ENCODE measurements around the gene MAGEB17.

DNA sequence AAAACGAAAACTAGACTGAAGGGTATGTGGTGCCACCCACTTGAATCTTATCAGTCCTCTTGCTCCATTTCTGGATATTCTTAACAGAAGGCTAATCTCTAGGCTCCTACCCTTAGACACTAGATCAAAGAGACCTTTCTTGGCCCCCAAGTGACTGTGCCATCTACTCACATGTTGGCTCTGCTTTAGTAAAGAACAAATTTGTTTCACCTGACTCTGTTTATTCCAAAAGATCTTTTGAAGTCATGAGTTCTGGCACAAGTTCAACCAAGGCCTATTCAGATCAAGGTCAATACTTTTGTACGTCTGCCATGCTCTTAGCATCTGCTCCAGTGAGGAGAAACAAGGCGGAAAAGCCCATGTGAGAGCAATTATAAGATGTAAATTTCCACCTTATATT lies 37.3 kb downstream of the MAGEB17 start:
- TF ChIP-seq, protein P1, sequence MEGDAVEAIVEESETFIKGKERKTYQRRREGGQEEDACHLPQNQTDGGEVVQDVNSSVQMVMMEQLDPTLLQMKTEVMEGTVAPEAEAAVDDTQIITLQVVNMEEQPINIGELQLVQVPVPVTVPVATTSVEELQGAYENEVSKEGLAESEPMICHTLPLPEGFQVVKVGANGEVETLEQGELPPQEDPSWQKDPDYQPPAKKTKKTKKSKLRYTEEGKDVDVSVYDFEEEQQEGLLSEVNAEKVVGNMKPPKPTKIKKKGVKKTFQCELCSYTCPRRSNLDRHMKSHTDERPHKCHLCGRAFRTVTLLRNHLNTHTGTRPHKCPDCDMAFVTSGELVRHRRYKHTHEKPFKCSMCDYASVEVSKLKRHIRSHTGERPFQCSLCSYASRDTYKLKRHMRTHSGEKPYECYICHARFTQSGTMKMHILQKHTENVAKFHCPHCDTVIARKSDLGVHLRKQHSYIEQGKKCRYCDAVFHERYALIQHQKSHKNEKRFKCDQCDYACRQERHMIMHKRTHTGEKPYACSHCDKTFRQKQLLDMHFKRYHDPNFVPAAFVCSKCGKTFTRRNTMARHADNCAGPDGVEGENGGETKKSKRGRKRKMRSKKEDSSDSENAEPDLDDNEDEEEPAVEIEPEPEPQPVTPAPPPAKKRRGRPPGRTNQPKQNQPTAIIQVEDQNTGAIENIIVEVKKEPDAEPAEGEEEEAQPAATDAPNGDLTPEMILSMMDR (IDR thresholded peaks at IDR 0.05) = no peak
- TF ChIP-seq MXI1 (IDR thresholded peaks at IDR 0.05; ENCODE audit: low read depth, low read length) (no peak), RAD21 (IDR thresholded peaks at IDR 0.05; ENCODE audit: low read length) (no peak), POLR2AphosphoS5 (IDR thresholded peaks at IDR 0.05; ENCODE audit: low read depth, low read length) (no peak), EP300 (IDR thresholded peaks at IDR 0.05; ENCODE audit: borderline replicate concordance in 1 of 2, low read depth in 1 of 2, low read length in 1 of 2) (no peak), TAF1 (IDR thresholded peaks at IDR 0.05; ENCODE audit: borderline replicate concordance, low read depth, low read length) (no peak), NFIC (IDR thresholded peaks at IDR 0.05; ENCODE audit: borderline replicate concordance) (no peak), SIN3A (IDR thresholded peaks at IDR 0.05; ENCODE audit: borderline replicate concordance, low read depth, low read length) (no peak), EZH2phosphoT487 (IDR thresholded peaks at IDR 0.05; ENCODE audit: borderline replicate concordance, low read depth) (no peak), SMC3 (IDR thresholded peaks at IDR 0.05; ENCODE audit: low read depth, low read length) (no peak), FOXM1 (IDR thresholded peaks at IDR 0.05; ENCODE audit: low read depth) (no peak), RCOR1 (IDR thresholded peaks at IDR 0.05; ENCODE audit: low read length) (no peak)
- TF ChIP-seq, protein P2, sequence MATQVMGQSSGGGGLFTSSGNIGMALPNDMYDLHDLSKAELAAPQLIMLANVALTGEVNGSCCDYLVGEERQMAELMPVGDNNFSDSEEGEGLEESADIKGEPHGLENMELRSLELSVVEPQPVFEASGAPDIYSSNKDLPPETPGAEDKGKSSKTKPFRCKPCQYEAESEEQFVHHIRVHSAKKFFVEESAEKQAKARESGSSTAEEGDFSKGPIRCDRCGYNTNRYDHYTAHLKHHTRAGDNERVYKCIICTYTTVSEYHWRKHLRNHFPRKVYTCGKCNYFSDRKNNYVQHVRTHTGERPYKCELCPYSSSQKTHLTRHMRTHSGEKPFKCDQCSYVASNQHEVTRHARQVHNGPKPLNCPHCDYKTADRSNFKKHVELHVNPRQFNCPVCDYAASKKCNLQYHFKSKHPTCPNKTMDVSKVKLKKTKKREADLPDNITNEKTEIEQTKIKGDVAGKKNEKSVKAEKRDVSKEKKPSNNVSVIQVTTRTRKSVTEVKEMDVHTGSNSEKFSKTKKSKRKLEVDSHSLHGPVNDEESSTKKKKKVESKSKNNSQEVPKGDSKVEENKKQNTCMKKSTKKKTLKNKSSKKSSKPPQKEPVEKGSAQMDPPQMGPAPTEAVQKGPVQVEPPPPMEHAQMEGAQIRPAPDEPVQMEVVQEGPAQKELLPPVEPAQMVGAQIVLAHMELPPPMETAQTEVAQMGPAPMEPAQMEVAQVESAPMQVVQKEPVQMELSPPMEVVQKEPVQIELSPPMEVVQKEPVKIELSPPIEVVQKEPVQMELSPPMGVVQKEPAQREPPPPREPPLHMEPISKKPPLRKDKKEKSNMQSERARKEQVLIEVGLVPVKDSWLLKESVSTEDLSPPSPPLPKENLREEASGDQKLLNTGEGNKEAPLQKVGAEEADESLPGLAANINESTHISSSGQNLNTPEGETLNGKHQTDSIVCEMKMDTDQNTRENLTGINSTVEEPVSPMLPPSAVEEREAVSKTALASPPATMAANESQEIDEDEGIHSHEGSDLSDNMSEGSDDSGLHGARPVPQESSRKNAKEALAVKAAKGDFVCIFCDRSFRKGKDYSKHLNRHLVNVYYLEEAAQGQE (IDR thresholded peaks at IDR 0.05; ENCODE audit: low read depth, low read length) = no peak
